Eye (tissue), 1 donor: Measurements from ENCODE around the gene BICRAL.
"Not testable (repeated sequence)": the region's sequence is repeated elsewhere in the genome, so short reads cannot be mapped to it uniquely, and the experiment has no call there.

Source experiments
- DNase-seq: peaks from one replicate; pipeline ENCODE4 v3.0.0-alpha.2; 2015

BICRAL gene

DNA sequence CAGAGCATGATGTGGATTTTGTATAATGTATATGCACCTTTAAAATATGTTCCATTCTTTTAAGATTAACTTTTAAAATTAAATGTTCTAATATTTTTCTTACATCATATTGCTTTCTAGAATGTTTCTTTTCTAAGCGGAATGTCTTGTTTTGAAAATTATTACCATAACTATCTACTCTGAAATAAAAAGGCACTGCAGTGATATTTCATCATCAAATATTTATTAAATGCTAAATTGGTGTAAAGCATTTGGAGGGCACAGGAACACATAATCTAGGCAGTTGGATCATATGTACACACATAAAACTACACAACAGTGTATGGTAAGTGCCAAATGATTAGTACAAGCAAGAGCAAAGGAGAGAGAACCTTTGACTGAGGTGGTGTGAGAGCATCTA lies 13.8 kb downstream of the BICRAL start:
- DNase-seq, result no peak

DNA sequence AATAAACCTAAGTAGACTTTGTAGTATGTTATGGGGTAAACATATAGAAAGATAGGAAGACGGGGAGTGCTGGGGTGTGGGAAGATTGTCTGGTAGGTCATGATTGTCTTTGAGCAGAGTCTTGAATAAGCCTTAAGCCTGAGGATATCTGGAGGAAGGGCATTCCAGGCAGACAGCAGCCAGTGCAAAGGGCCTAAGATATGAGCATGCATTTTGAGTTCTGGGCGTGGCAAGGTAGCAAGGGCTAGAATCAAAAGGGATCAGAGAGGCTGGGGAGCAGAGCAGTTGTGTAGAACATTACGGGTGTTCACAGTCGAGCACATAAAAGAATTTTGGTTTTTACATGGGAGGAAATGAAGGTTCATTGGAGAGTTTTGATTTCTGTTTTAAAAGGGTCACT lies 14.3 kb downstream of the BICRAL start:
- no peak for DNase-seq

DNA sequence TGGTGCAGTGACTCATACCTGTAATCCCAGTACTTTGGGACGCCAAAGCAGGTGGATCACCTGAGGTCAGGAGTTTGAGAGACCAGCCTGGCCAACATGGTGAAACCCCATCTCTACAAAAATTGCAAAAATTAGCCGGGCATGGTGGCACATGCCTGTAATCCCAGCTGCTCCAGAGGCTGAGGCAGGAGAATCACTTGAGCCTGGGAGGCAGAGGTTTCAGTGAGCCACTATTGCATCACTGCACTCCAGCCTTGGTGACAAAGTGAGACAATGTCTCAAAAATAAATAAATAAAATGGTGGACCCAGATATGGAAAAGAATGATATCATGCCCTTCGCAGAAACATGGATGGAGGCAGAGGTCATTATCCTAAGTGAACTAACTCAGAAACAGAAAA lies 15.8 kb downstream of the BICRAL start:
- DNase-seq, result not testable (repeated sequence)

DNA sequence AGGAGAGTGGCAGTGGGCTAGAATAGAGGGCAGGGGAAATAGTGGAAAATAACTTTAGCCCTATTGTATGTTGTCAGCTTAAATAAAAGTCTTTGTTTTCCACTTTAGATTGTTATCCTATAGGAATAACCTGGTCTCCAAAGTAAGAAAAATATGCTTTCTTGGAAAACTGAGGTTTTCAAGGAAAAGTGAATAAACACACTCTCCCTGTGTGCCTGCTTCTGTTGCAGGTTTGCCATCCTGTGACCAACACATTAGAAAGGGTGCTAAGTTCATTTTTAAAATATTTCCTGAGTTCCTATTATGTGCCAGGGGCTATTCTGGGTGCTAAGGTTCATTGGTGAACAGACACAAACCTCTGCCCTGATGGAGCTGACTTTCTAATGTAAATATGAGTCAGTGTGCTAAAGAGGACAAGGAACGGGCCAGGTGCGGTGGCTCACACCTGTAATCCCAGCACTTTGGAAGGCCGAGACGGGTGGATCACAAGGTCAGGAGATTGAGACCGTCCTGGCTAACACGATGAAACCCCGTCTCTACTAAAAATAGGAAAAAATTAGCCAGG lies 23.5 kb downstream of the BICRAL start:
- DNase-seq, result no peak

DNA sequence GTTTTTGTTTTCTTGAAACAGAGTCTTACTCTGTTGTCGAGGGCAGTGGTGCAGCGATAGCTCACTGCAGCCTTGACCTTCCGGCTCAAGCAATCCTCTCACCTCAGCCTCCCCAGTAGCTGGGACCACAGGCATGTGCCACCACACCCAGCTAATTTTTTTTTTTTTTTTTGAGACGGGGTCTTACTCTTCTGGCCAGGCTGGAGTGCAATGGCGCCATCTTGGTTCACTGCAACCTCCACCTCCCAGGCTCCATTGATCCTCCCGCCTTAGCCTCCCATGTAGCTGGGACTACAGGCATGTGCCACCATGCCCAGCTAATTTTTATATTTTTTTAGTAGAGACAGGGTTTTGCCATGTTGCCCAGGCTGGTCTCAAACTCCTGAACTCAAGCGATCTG lies 24.5 kb downstream of the BICRAL start:
- DNase-seq, result not testable (repeated sequence)

DNA sequence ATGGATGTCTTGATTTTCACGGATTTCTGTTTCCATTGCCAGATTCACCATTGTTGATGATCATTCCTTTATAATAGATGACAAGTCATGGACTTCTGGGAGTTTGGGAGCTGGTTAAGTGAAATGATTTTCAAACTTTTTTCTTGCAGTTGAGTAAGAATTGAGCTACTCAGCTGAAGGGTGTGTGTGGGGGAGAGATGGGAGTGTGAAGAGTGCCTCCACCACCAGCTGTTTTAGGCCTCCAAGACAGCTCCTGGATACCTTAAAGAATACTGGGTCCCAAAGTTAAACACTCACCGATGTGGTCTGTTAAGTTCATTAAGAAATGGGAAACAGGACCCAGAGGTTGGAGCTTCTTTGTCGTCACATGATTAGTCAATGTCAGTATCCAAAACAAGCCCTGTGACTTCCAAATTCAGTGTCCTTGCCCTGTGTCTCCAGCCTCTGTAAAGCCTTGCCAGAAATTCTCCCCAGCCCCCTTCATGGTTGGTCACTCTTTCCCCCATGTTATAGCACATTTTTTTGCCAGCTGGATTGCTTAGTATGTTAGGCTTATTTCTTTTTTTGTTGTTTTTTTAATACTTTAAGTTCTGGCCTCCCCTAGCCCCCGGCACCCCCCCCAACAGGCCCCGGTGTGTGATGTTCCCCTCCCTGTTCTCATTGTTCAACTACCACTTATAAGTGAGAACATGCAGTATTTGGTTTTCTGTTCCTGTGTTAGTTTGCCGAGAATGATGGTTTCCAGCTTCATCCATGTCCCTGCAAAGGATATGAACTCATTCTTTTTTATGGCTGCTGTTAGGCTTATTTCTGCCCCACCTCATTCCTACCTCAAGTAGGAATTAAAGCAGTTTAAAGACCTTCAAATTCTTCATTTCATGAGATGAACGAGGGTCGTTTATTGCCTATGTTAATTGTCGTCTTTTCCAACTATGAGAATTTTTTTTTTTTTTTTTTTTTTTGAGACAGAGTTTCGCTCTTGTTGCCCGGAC lies 26.9 kb downstream of the BICRAL start:
- DNase-seq, result no peak

DNA sequence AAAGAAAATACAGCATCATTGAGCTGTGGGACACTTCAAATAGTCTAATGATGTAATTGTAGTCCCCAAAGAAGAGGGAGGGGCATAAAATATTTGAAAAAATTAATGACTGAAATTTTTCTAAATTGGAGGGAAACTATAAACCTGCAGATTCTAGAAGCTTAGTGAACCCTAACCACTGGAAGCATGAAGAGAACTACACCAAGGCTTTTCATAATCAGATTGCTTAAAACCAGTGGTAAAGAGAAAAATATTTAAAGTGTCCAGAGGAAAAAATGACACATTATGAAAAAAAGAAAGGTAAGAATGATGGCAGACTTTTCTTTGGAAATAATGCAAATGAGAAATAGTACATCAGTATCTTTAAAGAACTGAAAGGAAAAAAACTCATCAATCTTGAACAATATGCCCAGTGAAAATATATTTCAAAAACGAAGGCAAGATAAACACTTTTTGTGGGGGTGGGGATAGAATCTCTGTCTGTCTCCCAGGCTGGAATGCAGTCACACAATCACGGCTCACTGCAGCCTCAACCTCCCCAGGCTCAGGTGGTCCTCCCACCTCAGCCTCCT lies 31.3 kb downstream of the BICRAL start:
- DNase-seq, result no peak

DNA sequence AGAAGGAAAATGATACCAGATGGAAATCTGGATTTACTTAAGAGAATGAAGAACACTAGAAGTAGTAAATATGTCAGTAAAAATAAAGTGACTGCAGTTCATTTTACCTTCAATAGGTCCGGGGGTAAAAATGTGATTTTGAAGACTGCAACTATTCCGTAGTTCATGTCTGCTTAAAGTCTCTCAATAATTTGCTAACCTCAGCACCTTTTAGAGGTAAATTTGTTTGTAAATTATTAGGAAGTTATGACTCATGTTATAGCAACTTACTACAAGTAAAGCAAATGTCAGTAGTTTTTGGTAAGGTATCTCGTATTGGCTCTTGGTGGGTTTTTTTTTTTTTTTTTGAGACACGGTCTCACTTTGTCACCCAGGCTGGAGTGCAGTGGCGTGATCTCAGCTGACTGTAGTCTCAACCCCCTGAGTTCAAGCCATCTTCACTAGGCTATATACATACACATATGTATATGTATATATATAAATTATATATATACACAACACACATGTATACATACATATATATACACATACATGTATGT lies 32.1 kb downstream of the BICRAL start:
- no peak for DNase-seq

DNA sequence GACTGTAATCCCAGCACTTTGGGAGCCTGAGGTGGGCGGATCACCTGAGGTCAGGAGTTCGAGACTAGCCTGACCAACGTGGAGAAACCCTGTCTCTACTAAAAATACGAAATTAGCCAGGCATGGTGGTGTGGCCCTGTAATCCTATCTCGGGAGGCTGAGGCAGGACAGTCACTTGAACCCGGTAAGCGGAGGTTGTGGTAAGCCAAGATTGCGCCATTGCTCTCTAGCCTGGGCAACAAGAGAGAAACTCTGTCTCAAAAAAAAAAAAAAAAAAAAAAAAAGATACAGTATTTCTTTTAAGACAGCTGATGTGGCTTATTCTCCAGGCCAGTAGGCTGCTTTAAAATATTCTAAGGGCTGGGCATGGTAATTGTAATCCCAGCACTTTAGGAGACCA lies 33.9 kb downstream of the BICRAL start:
- DNase-seq, result not testable (repeated sequence)

DNA sequence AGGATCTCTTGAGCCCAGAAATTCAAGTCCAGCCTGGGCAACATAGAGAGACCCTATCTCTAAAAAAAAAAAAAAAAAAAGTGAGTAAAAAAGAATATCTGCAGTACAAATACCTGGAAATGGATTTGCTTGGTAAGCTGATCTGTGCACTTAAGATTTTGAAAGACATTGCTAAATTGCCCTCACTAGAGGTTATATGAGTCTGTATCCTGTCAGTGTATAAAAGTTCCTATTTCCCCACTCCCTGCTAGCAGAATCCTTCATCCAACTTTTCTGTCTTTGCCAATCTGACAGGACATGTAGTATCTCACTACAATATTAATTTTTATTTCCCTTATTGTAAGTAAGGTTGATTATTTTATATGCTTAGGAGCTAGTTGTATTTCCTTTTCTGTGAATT lies 36.1 kb downstream of the BICRAL start:
- no peak for DNase-seq

DNA sequence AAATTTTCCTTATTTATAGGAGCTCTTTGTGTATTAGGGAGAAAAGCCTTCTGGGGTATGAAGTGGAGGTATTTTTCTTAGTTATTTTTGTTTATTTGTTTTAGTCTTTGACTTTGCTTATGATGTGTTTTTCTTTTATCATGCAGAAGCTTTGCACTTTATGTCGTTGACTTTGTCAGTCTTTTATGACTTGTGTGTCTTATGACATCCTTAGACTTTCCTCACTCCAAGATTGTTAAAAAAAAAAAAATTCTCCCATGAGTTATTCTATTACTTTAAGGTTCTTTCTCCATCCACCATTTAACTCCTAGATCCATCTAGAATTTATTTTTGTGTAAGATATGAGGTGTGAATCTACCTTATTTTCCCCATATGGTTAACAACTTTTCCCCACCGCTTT lies 36.6 kb downstream of the BICRAL start:
- no peak for DNase-seq

DNA sequence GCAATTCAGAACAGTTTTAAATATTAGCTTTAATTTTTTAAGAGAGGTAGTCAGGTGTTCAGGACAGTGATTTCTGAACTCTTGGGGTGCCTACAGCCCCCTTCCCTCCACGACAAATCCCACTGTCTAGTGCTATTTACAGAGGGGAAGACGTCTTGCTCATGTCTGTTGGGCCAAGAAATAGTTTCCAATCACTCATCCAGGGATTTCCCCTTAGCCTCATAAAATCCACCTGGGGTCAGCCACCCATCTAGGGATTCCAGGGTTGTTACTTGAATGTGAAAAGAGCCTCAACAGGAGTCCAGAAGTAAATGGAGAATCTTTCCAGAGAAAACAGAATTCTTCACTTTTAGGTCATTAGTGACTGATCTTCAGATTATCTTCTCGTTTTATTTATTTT lies 37.0 kb downstream of the BICRAL start:
- DNase-seq, result no peak

DNA sequence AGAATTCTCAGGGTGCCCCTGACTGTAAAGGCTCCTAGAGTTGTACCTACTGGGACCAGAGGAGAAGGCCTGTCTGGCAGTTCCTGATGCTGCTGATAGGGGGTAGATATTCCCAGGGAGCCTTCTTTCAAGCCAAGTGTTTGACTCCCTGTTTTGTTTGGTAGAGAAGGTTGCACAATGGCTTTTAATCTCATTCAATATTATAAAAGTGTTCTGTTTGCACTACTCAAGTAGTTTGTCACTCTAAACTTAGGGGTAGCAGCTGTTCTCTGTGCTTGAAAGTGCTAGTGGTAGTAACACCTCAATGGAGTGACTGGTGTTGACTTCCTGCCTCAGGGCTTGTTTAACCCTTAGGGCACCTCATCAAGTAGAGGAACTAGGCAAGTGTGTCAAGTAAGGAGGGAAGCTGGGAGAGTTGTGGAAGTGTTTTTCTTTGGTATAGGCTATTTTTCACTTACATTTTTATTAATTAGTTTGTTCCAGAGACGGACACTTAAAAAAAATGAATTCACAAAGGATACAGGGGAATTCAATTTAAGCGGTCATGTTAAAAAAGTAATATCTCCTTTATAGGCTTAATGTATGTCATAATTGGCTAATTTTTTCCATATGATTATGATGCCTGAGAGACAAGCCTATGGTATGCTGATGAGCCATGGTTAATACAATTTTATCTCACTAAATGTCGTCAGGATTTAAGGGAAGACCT lies 38.1 kb downstream of the BICRAL start:
- DNase-seq, result no peak

DNA sequence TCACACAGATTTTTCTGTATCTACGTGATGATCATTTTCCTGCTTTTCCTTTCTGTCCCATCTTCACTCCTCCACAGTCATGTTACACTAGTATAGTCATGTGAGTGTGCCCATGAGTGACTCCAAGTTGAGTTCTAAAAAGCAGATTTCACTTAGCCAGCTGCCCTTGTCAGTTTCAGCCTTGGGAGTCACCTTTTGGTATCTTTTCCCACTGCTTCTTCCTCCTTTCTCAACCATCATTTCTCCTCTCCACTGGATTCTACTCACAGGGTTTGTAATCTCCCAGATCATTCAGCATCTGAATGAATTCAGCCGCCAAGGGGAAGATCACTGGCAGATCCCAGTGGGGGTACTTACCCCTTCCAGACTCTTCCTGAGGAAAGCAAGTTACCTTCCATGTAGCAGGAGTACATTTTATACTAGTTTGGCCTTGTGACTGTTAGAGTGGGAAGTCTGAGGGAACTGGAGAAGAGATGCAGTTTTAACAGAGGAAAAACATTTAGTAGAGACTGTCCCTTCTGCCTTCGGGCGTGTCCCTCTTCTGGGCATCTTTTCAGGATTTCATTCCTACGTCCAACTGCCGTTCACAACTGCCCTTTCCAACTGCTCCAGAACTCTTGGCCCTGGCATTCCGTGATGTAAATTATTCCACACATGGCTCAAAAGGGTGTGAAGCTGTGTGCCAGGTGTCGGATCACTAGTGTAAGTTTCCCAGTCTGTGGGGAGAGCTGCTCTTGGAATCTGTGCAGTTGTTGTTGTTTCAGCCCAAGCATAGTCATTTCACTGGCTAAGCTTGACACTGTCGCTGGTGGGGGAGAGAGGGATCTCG lies 38.9 kb downstream of the BICRAL start:
- DNase-seq, result peak; percentile 12

DNA sequence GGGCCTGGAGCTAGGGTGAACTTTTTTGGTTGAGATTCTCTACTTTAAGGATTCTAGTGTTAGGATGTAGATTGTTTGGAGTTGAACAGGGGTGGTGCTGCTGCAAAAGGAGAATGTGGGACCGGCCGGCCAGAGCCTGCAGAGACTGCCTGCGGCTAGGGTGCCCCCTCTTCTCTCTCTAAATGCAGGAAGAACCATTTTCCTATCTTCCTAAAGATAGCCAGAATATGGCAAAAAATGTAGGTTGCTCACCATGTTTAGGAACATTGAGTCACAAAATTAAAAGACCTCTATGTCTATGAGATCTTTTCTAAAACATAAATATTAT lies 39.5 kb downstream of the BICRAL start:
- no peak for DNase-seq

DNA sequence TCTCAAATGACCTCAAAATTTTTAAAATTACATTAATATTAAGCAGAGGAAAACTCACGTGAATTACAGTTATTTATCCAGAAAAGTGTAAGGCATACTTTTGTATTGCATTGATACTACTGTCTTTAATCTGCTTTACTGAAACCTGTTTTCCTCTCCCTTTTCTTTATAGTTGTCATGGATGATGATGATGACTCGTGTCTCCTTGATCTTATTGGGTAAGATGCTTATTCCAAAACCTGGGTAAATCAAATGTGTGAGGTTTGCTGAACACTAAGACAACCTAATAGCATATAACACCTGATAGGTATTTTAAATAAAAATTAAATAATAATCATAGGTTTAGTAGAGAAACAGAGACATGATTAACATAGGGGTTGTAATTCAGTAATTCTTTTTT lies 40.0 kb downstream of the BICRAL start:
- no peak for DNase-seq

DNA sequence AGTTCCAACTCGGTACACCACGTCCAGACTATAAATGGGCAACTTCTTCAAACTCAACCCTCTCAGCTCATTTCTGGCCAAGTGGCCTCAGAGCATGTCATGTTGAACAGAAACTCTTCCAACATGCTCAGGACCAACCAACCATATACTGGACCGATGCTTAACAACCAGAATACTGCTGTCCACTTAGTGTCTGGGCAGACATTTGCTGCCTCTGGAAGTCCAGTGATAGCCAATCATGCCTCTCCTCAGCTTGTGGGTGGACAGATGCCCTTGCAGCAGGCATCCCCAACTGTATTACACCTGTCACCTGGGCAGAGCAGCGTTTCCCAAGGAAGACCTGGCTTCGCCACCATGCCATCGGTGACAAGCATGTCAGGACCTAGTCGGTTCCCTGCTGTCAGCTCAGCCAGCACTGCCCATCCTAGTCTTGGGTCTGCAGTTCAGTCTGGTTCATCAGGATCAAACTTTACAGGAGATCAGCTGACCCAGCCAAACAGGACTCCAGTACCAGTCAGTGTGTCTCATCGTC lies 47.8 kb downstream of the BICRAL start:
- DNase-seq, result no peak

DNA sequence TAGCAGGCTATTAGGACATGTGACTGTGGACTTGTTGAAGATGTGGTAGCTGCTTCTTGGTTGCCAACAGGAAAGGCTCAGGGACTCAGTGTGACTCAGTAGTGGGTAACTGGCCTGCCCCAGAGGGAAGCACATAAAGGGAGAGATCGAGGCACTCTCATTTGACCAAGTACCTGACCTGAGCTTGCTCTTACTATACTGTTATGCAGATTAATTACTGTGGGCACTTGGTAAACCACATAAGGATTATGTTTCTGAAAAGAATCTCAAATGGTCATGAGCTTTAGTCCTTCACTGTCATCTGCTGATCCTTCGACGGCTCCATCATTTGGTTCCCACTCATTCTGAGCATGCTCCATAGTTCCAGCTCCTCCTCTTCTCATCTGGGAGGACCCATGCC lies 49.4 kb downstream of the BICRAL start:
- no peak for DNase-seq

DNA sequence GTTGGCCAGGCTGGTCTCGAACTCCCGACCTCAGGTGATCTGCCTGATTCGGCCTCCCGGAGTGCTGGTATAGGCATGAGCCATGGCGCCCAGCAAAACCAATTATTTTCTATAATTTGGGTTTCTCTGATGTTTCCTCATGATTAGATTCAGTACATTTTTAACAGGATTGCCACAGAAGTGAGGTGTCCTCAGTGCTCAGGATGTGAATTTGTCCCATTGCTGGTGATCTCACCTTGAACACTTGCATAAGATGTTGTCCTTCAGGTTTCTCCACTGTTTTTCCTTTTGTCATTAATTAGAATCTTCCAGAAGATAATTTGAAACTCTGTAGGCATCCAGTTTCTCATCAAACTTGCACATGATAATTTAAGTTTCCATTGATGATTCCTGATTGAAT lies 52.2 kb downstream of the BICRAL start:
- no peak for DNase-seq

DNA sequence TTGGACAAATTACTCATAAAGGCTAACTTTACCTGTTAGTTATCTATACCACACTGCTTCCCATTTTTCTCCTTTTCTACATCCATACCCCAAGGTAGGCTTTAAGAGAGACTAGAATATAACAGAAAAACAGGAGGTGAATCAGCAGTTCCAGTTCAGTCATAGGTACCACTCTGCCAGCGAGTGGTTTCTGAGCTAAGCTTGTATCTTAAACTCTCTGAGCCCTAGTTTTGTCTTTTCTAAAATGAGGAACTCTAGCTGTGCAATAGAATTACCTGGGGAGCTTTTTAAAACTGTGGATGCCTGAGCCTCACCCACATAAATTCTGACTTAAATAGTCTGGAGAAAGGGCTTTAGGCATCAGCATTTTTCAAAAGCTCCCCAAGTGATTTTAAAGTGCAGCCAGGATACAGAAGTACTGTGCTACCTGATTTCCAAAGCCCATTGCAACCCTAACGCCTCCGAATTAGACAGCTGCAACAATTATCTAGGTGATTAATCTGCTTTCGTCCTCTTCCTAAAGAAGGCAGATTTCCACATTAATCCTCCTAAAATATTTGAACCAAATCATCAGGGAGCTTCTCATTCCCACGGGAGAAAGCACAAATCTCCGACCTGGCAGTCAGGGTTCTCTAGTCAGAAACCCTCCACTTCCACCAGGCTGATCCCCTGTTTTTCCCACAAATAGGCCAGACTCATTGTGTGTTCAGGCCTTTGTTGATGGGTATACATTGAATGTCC lies 60.2 kb downstream of the BICRAL start:
- no peak for DNase-seq

DNA sequence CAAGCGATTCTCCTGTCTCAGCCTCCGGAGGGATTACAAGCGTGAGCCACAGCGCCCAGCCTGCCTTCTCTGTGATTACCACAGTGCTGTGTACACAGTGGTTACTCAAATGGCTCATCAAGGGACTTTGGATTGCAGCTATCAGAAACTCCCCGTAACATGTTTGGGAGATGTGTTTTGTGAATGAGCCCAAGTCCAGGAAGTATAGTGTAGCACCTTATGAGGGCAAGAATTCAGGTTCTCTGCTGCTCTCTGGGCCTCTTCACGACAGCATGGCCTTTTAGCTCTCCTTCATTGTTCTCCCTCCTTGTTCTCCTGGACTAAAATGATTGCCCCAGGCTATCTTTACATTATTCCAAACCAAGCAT lies 63.5 kb downstream of the BICRAL start:
- DNase-seq, result no peak

DNA sequence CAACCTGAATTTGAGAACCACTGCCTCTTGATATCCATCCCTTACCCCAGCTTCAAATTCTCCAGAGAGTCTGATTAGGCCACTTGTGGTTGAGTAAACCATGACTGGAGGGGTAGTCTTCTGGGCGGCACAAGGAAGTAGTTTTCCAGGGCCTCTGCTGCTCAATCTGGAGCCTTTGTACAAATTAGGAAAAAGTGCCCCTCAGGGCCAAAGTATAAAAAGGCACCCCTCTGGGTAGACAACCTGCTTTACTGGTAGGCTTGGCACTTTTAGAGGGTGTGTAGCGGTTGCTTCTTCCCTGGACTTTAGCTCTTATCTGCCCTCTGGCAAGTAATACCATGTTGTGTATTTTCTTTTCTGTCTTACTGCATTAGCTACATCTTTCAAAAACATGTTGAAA lies 64.7 kb downstream of the BICRAL start:
- no peak for DNase-seq
